Measurements from ENCODE around the gene RELB.
A peak's percentile ranks its signal among the peaks of the same experiment; 100 is the strongest.
"Not testable (repeated sequence)": the region's sequence is repeated elsewhere in the genome, so short reads cannot be mapped to it uniquely, and the experiment has no call there.

Gene RELB, protein sequence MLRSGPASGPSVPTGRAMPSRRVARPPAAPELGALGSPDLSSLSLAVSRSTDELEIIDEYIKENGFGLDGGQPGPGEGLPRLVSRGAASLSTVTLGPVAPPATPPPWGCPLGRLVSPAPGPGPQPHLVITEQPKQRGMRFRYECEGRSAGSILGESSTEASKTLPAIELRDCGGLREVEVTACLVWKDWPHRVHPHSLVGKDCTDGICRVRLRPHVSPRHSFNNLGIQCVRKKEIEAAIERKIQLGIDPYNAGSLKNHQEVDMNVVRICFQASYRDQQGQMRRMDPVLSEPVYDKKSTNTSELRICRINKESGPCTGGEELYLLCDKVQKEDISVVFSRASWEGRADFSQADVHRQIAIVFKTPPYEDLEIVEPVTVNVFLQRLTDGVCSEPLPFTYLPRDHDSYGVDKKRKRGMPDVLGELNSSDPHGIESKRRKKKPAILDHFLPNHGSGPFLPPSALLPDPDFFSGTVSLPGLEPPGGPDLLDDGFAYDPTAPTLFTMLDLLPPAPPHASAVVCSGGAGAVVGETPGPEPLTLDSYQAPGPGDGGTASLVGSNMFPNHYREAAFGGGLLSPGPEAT

DNA sequence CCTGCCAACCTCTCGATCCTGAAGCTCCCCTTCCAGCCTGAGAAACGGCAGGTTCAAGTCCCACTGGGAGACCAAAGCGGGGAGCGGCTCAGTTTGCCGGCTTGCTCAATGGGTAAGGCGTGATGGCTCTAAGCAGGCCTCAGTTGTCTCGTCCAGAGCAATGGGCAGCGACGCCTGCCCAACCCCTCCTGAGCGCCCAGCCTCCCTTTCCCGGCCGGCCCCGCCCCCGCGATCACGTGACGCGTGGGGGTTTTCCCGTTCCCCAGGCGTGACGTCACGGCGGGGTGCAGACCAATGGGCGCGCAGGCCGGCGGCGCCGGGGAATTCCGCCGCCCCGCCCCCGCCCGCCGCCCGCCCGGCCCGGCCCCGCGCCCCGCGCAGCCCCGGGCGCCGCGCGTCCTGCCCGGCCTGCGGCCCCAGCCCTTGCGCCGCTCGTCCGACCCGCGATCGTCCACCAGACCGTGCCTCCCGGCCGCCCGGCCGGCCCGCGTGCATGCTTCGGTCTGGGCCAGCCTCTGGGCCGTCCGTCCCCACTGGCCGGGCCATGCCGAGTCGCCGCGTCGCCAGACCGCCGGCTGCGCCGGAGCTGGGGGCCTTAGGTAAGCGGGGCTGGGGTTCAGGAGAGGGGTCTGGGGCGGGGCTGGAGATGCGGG lies at the start of gene RELB:
Gene RELB (plus strand): TSS at position 378 of the 653 bp plus-strand sequence. CDS start 116 bp downstream, at position 494.
- DNase-seq, result peak; percentile 69

DNA sequence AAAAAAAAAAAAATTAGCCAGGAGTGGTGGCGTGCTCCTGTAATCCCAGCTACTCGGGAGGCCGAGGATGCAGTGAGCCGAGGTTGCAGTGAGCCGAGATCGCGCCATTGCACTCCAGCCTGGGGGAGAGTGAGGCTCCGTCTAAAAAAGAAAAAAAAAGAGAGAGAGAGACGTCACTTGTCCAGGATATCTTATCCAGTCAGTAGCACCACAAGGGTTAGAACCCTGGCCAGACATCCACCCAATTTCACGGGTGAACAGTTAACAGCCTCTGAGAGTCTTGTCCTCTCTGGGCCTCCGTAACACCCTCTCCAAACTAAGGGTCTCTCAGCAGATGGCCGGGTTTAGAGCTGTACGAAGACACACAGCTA lies 47.0 kb upstream of the RELB start:
- DNase-seq, result no peak

DNA sequence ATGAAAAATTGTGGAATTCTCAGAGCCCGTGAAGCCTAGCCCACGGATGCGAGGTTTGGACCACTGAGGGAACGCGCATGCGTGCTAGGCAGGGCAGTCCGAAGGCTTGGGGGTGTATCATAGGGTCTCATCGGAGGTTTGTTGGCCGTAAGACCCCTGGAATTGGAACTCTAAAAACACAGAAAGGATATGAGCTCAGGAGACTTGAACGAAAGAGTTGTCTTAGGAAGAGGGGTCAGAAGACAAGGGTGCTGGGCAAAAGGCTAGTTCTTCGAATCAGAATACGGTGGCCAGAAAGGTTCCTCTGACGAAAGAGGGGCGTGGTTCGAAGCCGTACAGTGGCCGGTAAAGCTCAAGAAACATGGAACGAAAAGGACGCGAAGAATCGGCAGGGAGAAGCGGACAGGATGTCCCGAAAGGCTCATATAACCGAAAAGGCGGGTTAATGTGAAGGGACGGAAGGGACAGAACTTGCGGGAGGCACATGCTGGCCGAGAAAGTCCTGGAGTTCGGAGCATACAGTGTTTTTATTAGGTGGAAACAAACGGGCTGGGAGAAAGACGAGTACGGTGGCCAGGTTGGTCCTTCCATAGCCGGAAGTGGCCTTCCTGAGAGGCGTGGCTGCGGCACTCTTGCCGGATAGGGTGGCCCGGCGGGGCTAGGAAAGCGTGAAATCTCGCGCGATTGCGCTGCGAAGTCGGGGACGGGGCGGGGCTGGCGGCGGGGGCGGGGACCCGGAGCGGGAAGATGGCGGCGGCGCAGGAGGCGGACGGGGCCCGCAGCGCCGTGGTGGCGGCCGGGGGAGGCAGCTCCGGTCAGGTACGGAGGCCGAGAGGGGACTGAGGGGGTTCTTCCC lies 46.4 kb upstream of the RELB start, which contains the start of gene CLPTM1:
Gene CLPTM1 (plus strand): TSS at position 732 of the 856 bp plus-strand sequence. CDS start 16 bp downstream, at position 748.
- peak; percentile 93 for DNase-seq

DNA sequence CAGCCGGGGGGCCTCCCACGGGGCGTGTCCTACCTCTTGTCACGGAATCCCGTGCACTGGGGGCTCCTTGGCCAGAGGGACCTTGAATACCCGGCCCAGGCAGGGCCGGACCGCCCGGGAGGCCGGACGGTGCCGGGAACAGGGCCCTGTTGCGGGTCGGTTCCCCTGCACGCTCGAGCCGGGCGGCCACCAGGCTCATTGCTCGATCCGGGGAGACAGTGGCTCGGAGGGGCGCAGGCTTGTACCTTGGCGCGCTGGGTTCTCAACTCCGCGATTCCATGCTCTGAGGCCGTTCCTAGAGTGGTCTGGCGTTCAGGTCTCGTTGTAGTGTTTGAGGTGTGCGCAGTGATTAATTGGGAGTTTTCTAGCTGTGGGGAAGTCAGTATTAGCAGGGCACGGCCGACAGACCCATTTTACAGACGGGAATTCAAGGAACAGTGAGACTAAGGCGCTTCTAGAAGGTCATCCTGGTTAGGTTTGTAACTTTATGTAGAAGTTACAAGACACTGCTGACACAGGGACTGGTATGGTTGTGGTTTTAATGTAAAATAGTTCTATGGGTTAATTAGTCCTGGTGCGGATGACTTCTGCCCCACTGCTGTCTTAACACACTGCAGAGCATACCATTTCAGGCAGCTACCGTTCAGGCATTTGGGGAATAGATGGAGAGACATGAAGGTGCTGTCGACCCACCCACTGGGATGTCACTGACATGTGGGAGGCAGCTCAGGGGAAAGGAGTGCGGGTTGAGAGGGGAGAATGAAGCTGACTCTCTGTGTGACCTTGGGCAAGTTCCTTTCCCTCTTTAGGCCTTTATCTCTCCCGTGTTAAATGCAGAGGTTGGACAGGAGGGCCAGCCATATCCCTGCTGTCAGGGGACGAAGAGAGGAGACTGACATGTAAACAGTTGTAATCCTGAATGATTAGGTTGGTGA lies 45.5 kb upstream of the RELB start:
- no peak for DNase-seq

DNA sequence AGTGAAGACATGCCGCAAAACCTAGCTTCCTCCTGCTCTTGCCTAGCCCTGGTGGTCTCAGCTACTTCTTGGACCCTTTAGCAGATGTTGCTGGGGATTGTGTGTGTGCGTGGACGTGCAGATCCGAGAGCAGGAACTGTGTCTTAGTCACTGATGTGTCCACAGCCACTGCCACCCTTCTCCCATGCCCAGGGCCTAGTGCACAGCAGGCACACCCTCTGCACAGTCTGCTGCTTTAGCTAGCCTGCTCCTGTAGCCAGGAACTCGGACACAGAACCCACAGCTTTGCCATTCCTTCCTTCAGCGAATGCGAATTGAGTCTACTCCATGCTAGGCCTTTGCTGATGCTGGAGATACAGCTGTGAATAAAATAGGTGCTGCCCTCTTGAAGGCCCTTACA lies 43.7 kb upstream of the RELB start:
- DNase-seq, result no peak

DNA sequence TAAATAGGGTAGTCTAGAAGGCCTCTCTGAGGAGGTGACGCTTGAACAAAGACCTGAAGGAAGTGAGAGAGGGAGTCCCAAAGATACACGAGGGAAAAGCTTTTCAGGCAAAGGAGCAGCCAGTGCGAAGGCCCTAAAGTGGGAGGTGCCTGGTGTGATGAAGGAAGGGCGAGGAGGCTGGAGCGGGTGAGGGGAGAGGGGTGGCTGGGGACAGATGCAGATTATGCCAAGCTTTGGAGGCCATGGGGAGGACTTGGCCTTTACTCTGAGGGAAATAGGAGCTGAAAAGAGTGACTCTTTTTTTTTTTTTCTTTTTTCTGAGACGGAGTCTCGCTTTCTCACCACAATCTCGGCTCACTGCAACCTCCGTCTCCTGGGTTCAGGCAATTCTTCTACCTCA lies 43.2 kb upstream of the RELB start:
- DNase-seq, result no peak

DNA sequence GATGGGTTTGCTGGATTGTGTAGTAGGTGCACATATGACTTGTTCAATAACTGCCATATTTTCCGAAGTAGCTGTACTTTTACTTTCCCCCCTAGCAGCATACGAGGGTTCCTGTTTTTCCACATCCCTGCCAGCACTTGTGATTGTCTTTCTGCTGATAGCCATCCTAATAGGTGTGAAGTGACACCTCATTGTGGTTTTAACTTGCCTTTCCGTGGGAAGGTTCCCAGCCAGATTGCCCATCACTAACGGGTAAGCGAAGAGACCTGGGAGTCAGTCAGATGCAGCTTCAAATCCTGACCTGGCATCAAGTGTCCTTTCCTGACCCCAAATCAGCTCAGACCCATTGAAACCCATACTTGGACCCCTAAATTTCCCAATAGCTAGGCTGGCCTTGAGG lies 41.6 kb upstream of the RELB start:
- no peak for DNase-seq

DNA sequence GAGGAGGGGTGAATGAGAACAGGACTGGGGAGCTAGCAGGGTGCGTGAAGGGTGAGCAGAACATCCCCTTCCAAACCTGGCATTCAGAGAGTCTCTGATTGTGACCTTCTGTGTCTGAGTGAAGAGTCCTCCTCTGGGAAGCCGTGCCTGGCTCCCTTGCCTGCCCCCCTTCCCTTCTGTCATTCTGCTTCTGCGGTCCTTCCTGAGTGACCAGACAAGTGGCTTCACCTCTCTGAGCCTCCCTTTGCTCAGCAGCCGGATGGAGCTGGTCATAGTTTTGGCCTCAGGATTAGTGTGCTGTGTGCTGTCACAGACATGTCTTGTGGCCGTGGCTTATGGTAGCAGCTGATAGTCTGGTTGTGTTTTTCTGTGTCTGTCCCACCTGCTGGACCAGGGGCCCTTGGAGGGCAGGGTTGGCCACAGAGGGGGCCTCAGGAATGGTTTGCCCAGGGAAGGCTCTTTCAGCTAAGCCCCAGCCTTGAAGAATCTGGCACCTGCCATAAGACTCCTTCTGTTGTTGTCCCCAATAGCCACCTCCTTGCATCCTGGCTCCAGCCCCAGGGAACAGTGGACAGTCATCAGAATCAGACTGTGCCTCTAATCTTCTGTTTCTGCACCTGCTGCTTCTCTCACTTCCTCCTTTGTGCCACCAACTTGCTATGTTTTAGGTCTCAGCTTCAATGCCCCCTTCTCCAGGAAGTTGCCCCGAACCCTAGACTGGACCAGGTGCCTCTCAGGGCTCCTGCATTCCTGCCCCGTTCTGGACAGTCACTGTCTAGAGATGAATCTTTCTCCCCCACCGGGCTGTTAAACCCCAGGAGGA lies 40.1 kb upstream of the RELB start:
- DNase-seq, result no peak

DNA sequence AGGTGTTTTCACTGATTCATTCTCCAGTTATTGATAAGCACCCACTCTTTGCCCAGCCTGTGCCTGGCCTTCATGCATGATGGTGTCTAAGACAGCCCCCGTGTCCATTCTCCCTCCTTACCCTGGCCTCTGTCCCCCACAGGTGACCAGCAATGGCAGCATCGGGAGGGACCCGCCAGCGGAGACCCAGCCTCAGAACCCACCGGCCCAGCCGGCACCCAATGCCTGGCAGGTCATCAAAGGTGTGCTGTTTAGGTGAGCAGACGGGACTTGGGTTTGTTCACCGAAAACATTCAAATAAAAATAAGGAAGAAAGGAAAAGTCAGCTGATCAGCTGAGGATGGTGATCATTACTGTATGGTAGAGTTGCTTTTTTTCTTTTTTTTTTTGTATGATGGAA lies 39.4 kb upstream of the RELB start:
- no peak for DNase-seq

DNA sequence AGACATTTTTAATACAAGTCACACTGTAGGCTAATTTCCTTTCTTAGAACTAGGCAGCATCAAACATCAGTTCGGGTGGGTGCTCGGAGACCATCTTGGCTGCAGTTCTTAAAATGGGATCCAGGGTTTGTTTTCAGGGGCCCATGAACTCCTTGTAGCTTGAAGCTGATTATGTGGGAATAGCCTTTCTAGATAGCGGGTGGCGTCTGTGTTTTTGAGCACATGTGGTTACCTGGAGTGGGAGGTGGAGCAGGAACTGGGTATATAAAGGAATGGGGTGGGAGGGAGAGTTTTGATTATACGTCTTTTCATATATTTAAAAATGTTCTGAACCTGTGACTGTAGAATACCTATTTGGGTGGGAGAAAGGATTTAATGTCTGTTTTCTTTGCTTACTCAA lies 33.1 kb upstream of the RELB start:
- DNase-seq, result no peak

DNA sequence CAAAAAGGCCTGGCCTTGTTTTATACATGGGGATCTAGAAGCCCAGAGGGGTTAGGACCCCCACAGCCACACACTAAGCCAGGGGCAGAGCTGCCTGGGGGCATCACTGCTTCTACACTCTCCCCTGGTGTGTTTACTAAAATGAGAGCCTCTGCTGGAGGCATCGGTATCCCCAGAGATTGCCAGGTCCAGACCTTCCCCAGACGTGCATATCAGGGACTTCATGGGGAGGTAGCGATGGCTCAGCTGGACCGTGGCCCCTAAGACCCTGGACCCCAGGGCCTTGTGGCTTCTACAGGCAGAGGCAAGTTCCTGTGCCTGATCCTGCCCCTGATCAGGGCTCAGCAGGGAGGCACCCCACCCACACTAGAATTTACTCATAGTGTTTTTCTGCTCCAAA lies 32.6 kb upstream of the RELB start:
- no peak for DNase-seq

DNA sequence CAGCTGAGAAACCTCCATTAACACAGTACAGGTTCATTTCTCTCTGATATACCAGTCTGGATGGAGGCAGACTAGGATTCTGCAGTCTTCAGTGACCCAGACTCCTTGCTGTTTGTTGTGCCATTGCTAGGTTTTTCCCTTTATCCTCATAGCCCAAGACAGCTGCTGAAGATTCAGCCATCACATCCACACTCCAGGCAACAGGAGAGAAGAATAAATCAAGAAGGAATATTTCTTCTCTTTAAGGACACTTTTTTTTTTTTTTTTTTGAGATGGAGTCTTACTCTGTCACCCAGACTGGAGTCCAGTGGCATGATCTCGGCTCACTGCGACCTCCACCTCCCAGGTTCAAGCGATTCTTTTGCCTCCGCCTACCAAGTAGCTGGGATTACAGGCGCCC lies 31.8 kb upstream of the RELB start:
- no peak for DNase-seq

DNA sequence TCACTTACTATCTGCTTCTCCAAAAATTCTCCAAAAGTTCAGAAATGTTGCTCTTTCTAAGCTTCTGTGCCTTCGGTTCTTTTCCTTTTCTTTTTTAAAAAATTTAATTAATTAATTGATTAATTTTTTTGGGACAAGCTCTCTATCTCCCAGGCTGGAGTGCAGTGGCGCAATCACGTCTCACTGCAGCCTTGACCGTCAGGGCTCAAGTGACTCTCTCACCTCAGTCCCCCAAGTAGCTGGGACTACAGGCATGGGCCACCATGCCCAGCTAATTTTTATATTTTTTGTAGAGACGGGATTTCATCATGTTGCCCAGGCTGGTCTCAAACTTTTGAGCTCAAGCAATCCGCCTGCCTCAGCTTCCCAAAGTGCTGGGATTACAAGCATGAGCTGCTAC lies 29.8 kb upstream of the RELB start:
- not testable (repeated sequence) for DNase-seq

DNA sequence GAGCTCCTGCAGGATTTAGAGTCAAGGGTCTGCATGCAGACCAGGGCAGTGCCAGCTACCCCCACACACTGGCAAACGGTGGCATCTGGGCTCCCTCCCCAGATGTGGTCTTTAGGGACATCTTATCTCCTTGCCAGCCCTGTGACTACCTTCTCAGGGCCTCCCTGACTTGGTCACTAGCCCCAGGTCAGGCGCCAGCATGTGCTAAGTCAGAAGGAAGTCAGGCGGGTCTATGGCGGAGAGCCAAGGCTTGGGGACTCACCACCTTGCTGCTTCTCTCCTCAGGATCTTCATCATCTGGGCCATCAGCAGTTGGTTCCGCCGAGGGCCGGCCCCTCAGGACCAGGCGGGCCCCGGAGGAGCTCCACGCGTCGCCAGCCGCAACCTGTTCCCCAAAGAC lies 28.5 kb upstream of the RELB start:
- no peak for DNase-seq

DNA sequence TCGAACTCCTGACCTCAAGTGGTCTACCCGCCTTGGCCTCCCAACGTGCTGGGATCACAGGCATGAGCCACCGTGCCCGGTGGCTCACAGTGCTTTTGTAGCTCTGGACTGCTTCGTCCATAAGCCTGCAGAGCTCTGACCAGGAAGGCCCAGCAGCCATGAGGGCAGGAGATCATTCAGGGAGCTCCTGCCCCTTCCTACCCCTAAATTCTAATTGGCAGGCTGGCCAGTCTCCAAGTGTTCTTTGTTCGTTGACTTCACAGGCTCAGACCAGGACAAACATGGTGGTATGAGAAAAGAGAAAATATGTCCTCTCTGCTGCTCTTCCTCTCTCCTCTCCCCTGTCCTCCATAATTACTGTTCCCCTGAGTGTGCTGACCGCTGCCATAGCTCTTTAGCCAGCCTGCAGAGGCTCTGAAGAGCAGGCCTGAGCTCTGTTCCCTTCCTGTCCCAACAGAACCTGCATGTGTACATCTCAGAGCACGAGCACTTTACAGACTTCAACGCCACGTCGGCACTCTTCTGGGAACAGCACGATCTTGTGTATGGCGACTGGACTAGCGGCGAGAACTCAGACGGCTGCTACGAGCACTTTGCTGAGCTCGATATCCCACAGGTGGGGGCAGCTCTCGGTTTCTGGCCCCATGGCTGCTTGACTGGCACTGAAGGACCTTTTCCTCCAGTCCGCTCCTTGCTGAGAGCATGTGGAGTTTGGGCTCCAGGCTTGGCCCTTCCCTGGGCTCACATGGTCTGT lies 27.1 kb upstream of the RELB start:
- DNase-seq, result no peak

DNA sequence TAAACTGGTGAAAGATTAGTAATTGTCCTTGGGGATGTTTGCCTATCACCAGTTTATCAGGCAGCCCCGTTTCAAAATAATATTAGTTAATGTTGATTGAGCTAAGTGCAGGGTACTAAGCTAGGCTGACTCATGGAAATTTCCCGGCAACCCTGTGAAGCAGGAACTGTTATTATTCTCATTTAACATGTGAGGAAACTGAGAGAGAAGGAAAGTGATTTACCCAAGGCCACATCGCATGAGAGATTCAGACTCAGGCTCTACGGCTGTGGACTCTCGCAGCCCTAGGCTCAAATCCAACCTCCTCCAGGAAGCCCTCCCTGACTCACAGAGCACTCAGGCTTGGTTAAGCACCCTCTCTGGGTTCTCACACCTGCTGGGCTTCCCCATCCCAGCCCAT lies 26.4 kb upstream of the RELB start:
- no peak for DNase-seq

DNA sequence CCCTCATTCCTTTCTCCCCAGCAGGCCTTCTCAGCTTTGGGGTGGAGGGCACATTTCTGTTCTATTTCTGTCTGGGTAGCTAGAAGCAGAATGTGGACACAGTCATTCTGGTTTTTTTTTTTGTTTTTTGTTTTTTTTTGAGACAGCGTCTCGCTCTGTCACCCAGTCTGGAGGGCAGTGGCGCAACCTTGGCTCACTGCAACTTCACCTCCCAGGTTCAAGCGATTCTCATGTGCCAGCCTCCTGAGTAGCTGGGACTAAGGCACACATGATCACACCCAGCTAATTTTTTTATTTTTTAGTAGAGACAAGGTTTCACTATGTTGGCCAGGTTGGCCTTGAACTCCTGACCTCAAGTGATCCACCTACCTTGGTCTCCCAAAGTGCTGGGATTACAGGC lies 25.8 kb upstream of the RELB start:
- no peak for DNase-seq

DNA sequence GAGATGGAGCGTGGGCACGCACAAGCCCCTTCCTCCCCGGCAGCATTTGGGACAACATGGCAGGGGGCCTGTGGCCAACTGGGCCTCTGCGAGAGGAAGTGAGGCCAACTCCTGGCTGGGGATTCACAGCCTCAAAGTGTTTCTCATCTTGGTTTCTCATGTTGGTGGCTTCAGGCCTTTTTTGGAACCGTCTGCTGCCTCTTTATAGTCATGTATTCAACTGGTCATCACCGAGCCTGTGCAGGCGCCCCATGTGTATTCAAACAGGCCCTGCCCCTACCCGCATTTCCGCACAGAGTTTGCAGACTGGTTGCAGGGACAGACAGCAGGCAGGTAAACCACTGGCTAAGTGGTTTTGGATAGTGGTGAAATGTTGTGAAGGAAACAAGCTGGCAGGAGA lies 17.3 kb upstream of the RELB start:
- DNase-seq, result no peak

DNA sequence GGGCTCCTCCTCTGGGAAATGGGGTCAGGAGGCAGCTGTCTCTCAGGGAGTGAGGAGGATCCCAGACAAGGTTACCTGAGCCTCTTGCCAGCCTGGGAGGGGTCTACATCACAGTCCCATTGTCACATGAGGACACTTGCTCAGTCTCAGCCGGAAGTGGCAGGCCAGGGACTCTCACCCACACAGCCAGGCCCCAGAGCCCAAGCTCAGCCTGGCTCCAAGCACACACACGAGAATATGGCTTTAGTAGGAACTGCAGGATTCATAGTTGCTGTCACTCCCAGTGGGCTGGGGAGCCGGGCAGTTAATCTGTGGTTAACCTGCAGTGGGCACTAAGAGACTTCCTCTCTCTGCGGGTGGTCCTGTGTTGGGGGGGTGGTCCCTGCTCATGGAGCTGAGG lies 15.8 kb upstream of the RELB start:
- DNase-seq, result no peak

DNA sequence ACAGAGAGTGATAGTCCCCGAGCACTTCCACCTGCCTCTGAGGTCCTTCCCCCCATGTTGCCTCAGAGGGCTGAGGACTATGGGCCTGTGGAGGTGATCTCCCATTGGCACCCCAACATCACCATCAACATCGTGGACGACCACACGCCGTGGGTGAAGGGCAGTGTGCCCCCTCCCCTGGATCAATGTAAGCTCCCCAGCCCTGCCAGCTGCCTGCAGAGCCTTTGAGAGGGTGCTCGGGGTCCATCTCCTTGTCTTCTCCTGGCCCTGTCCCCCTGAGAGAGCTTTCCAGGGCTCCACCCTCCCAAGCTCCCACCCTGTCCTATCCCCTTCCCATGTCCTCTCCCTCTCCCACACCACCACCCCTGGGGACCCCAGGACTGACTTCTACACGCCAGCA lies 14.9 kb upstream of the RELB start:
- no peak for DNase-seq
